HUES64 (cell line): ENCODE results near the gene MBP.

Source experiments
- H3K27ac ChIP-seq: 2 replicates; pipeline ENCODE4 v1.7.0; 2013; ENCODE audit warnings: low read depth, low read length, inconsistent platforms
- H3K27me3 ChIP-seq: 2 replicates; pipeline ENCODE4 v1.6.1; 2013; ENCODE audit warnings: mild to moderate bottlenecking, low read length; ENCODE audit not compliant: insufficient read depth
- H3K36me3 ChIP-seq: 2 replicates; pipeline ENCODE4 v1.6.1; 2013; ENCODE audit warnings: mild to moderate bottlenecking, low read length; ENCODE audit not compliant: insufficient read depth
- H3K4me1 ChIP-seq: 2 replicates; pipeline ENCODE4 v1.6.1; 2013; ENCODE audit warnings: mild to moderate bottlenecking, low read length, moderate library complexity; ENCODE audit not compliant: insufficient read depth
- H3K4me3 ChIP-seq: 2 replicates; pipeline ENCODE4 v1.5.1; 2013; ENCODE audit warnings: mild to moderate bottlenecking, low read length, moderate library complexity
- H3K9ac ChIP-seq: 2 replicates; pipeline ENCODE4 v1.6.1; 2013; ENCODE audit warnings: mild to moderate bottlenecking, low read depth, low read length
- H3K9me3 ChIP-seq: 2 replicates; pipeline ENCODE4 v1.6.1; 2013; ENCODE audit warnings: low read depth, low read length; ENCODE audit not compliant: insufficient read depth
- WGBS: fragments of 150-250, 120-280 bp; methylation state at CpG from one replicate; pipeline ENCODE4 v1.1.7; 2013; ENCODE audit warnings: missing lambda C conversion rate; 5-methylcytosine and 5-hydroxymethylcytosine counted together

MBP gene

GRCh38 chr18:77164763-77165485 lies 32.3 kb upstream of the MBP start:
- no peaks in the 10 kb centered on the region for H3K36me3 ChIP-seq
- H3K9me3 ChIP-seq, result no peaks in the 10 kb centered on the region
- H3K27ac ChIP-seq, result no peak overlapping the region
- peaks cover 35% of the 10 kb centered on the region for H3K4me1 ChIP-seq
- 0 out of 2 replicates have a peak, but pooled peaks cover 4% of the 10 kb centered on the region for H3K27me3 ChIP-seq
- H3K4me3 ChIP-seq, result no peak overlapping the region
- WGBS, result 95% methylated on average over 20 of the region's 20 CpGs
- H3K9ac ChIP-seq, result no peak overlapping the region

GRCh38 chr18:77164026-77164425 lies 31.4 kb upstream of the MBP start:
- H3K36me3 ChIP-seq, result no peaks in the 10 kb centered on the region

GRCh38 chr18:77162580-77162979 lies 30.0 kb upstream of the MBP start:
- Histone ChIP-seq H3K27ac (no peak overlapping the region), H3K4me3 (no peak overlapping the region), H3K9me3 (0 out of 2 replicates have a peak, but pooled peaks cover 2% of the 10 kb centered on the region), H3K36me3 (no peaks in the 10 kb centered on the region), H3K27me3 (0 out of 2 replicates have a peak, but pooled peaks cover 4% of the 10 kb centered on the region), H3K4me1 (peaks cover 34% of the 10 kb centered on the region), H3K9ac (no peak overlapping the region)
- WGBS, result 90% methylated on average over 8 of the region's 8 CpGs

More at GRCh38 chr18:77164026-77164425, 31.4 kb upstream of the MBP start:
- H3K9ac ChIP-seq, result no peak overlapping the region
- H3K27ac ChIP-seq, result no peak overlapping the region
- no peaks in the 10 kb centered on the region for H3K9me3 ChIP-seq
- WGBS, result 93% methylated on average over 13 of the region's 13 CpGs
- 0 out of 2 replicates have a peak, but pooled peaks cover 4% of the 10 kb centered on the region for H3K27me3 ChIP-seq
- peaks cover 35% of the 10 kb centered on the region for H3K4me1 ChIP-seq
- H3K4me3 ChIP-seq, result no peak overlapping the region

- H3K9ac ChIP-seq, result no peak overlapping the region
- H3K27me3 ChIP-seq, result 0 out of 2 replicates have a peak, but pooled peaks cover 4% of the 10 kb centered on the region
- H3K36me3 ChIP-seq, result no peaks in the 10 kb centered on the region
- peaks cover 28% of the 10 kb centered on the region for H3K4me1 ChIP-seq
- WGBS, result 75% methylated on average over 5 of the region's 5 CpGs
- H3K4me3 ChIP-seq, result no peak overlapping the region
- no peak overlapping the region for H3K27ac ChIP-seq
- H3K9me3 ChIP-seq, result 0 out of 2 replicates have a peak, but pooled peaks cover 2% of the 10 kb centered on the region
Observed at GRCh38 chr18:77161961-77162360, 29.4 kb upstream of the MBP start.

GRCh38 chr18:77161383-77161782 lies 28.8 kb upstream of the MBP start:
- no peak overlapping the region for H3K4me3 ChIP-seq
- H3K4me1 ChIP-seq, result peaks cover 28% of the 10 kb centered on the region
- 0 out of 2 replicates have a peak, but pooled peaks cover 4% of the 10 kb centered on the region for H3K27me3 ChIP-seq
- no peak overlapping the region for H3K27ac ChIP-seq
- 82% methylated on average over 6 of the region's 7 CpGs for WGBS
- H3K9ac ChIP-seq, result no peak overlapping the region
- H3K9me3 ChIP-seq, result 0 out of 2 replicates have a peak, but pooled peaks cover 2% of the 10 kb centered on the region
- H3K36me3 ChIP-seq, result no peaks in the 10 kb centered on the region

- peak overlapping the region; percentile 22; the same call in 1 of the 2 replicates for H3K27ac ChIP-seq
- H3K9me3 ChIP-seq, result 0 out of 2 replicates have a peak, but pooled peaks cover 2% of the 10 kb centered on the region
- no peak overlapping the region for H3K4me3 ChIP-seq
- WGBS, result 23% methylated on average over 10 of the region's 11 CpGs
- peaks cover 23% of the 10 kb centered on the region for H3K4me1 ChIP-seq
- H3K9ac ChIP-seq, result no peak overlapping the region
- no peaks in the 10 kb centered on the region for H3K36me3 ChIP-seq
- H3K27me3 ChIP-seq, result 0 out of 2 replicates have a peak, but pooled peaks cover 4% of the 10 kb centered on the region
Observed at GRCh38 chr18:77160515-77160914, 27.9 kb upstream of the MBP start.

GRCh38 chr18:77157312-77157711 lies 24.7 kb upstream of the MBP start:
- H3K9me3 ChIP-seq, result 0 out of 2 replicates have a peak, but pooled peaks cover 2% of the 10 kb centered on the region
- WGBS, result 95% methylated on average over 4 of the region's 4 CpGs
- peaks cover 23% of the 10 kb centered on the region for H3K4me1 ChIP-seq
- H3K36me3 ChIP-seq, result no peaks in the 10 kb centered on the region
- H3K9ac ChIP-seq, result no peak overlapping the region
- no peaks in the 10 kb centered on the region for H3K27me3 ChIP-seq
- no peak overlapping the region for H3K27ac ChIP-seq
- no peak overlapping the region for H3K4me3 ChIP-seq

GRCh38 chr18:77155031-77155430 lies 22.4 kb upstream of the MBP start:
- 86% methylated on average over 17 of the region's 17 CpGs for WGBS
- no peak overlapping the region for H3K27ac ChIP-seq

GRCh38 chr18:77153404-77153803 lies 20.8 kb upstream of the MBP start:
- Histone ChIP-seq H3K9me3 (no peaks in the 10 kb centered on the region), H3K9ac (no peak overlapping the region), H3K4me3 (no peak overlapping the region), H3K4me1 (no peaks in the 10 kb centered on the region), H3K27ac (no peak overlapping the region), H3K27me3 (no peaks in the 10 kb centered on the region), H3K36me3 (no peaks in the 10 kb centered on the region)
- WGBS, result 64% methylated on average over 5 of the region's 6 CpGs

More at GRCh38 chr18:77155031-77155430, 22.4 kb upstream of the MBP start:
- Histone ChIP-seq H3K27me3 (no peaks in the 10 kb centered on the region), H3K4me3 (no peak overlapping the region), H3K4me1 (peaks cover 1% of the 10 kb centered on the region; the same call in 1 of the 2 replicates), H3K36me3 (no peaks in the 10 kb centered on the region), H3K9me3 (0 out of 2 replicates have a peak, but pooled peaks cover 2% of the 10 kb centered on the region), H3K9ac (no peak overlapping the region)

GRCh38 chr18:77151772-77152520 lies 19.4 kb upstream of the MBP start:
- Histone ChIP-seq H3K9ac (no peak overlapping the region), H3K36me3 (no peaks in the 10 kb centered on the region), H3K4me3 (no peak overlapping the region), H3K27me3 (no peaks in the 10 kb centered on the region), H3K9me3 (no peaks in the 10 kb centered on the region), H3K27ac (no peak overlapping the region), H3K4me1 (no peaks in the 10 kb centered on the region)
- 94% methylated on average over 20 of the region's 22 CpGs for WGBS
